GM12865 (cell line): ENCODE measurements around the gene HOXB1.

ENCODE experiments used
- DNase-seq: peaks from one replicate; pipeline ENCODE4 v3.0.0; 2010; ENCODE audit warnings: low read depth
- H3K4me3 ChIP-seq: 2 replicates; pipeline ENCODE4 v1.5.1; 2011; ENCODE audit warnings: mild to moderate bottlenecking, low read depth, low read length, control low read depth
- CTCF ChIP-seq: IDR thresholded peaks from 2 replicates; pipeline ENCODE4 v1.5.1; 2011; ENCODE audit warnings: low read length, control low read depth, low read depth, inconsistent platforms; ENCODE audit not compliant: insufficient read depth; ENCODE audit errors: missing control alignments

HOXB1 gene

GRCh38 chr17:48570325-48571023, 39.7 kb upstream of the HOXB1 start:
- no peak for DNase-seq
- no peak for TF ChIP-seq CTCF
- H3K4me3 ChIP-seq: no peak overlapping the region

GRCh38 chr17:48569674-48570324, 39.0 kb upstream of the HOXB1 start:
- H3K4me3 ChIP-seq: no peak overlapping the region
- no peak for DNase-seq
- TF ChIP-seq CTCF: no peak

GRCh38 chr17:48569240-48569582, 38.4 kb upstream of the HOXB1 start:
- no peak overlapping the region for H3K4me3 ChIP-seq
- DNase-seq: no peak
- no peak for TF ChIP-seq CTCF

- TF ChIP-seq CTCF: no peak
- H3K4me3 ChIP-seq: no peak overlapping the region
- no peak for DNase-seq
Observed at GRCh38 chr17:48568499-48569239, 37.9 kb upstream of the HOXB1 start.

GRCh38 chr17:48567646-48568354, 37.0 kb upstream of the HOXB1 start:
- TF ChIP-seq CTCF: no peak
- no peak for DNase-seq
- H3K4me3 ChIP-seq: no peak overlapping the region

- DNase-seq: no peak
- TF ChIP-seq CTCF: no peak
- no peak overlapping the region for H3K4me3 ChIP-seq
Observed at GRCh38 chr17:48567209-48567608, 36.4 kb upstream of the HOXB1 start.
